GM04504 (cell line): Measurements from ENCODE around the gene GABBR2.
A peak's percentile ranks its signal among the peaks of the same experiment; 100 is the strongest.

Source experiments
- DNase-seq: peaks from one replicate; pipeline ENCODE4 v3.0.0-alpha.2; 2012; ENCODE audit warnings: low read depth

Gene GABBR2

GRCh38 chr9:98634685-98635336 is 73.9 kb downstream of the GABBR2 start:
- no peak for DNase-seq

GRCh38 chr9:98632839-98633238 is 75.9 kb downstream of the GABBR2 start:
- no peak for DNase-seq

- peak; percentile 23 for DNase-seq
These were observed 81.4 kb downstream of the GABBR2 start for GRCh38 chr9:98627296-98627695.

- DNase-seq = no peak
These were observed 83.0 kb downstream of the GABBR2 start for GRCh38 chr9:98625728-98626127.

GRCh38 chr9:98619788-98620187 is 88.9 kb downstream of the GABBR2 start:
- DNase-seq = no peak

GRCh38 chr9:98615633-98616032 is 93.1 kb downstream of the GABBR2 start:
- DNase-seq = no peak

- no peak for DNase-seq
These were observed 93.8 kb downstream of the GABBR2 start for GRCh38 chr9:98614941-98615340.

GRCh38 chr9:98612061-98612752 is 96.5 kb downstream of the GABBR2 start:
- no peak for DNase-seq

GRCh38 chr9:98611319-98611718 is 97.4 kb downstream of the GABBR2 start:
- no peak for DNase-seq

GRCh38 chr9:98610711-98611110 is 98.0 kb downstream of the GABBR2 start:
- DNase-seq = no peak

GRCh38 chr9:98610211-98610610 is 98.5 kb downstream of the GABBR2 start:
- no peak for DNase-seq

- DNase-seq = no peak
These were observed 99.1 kb downstream of the GABBR2 start for GRCh38 chr9:98609646-98610045.

GRCh38 chr9:98607787-98608186 is 100.9 kb downstream of the GABBR2 start:
- DNase-seq = peak; percentile 14

- DNase-seq = no peak
These were observed 101.6 kb downstream of the GABBR2 start for GRCh38 chr9:98607152-98607551.

- no peak for DNase-seq
These were observed 102.0 kb downstream of the GABBR2 start for GRCh38 chr9:98606730-98607129.

- no peak for DNase-seq
These were observed 103.6 kb downstream of the GABBR2 start for GRCh38 chr9:98605116-98605515.

GRCh38 chr9:98603821-98604383 is 104.8 kb downstream of the GABBR2 start:
- no peak for DNase-seq

- no peak for DNase-seq
These were observed 105.8 kb downstream of the GABBR2 start for GRCh38 chr9:98602839-98603500.

GRCh38 chr9:98600631-98601030 is 108.1 kb downstream of the GABBR2 start:
- no peak for DNase-seq

GRCh38 chr9:98599566-98600216 is 109.0 kb downstream of the GABBR2 start:
- no peak for DNase-seq

GRCh38 chr9:98598861-98599260 is 109.9 kb downstream of the GABBR2 start:
- DNase-seq = no peak

- DNase-seq = no peak
These were observed 111.4 kb downstream of the GABBR2 start for GRCh38 chr9:98597236-98597771.
